Ectodermal cell (in vitro differentiated cells): ENCODE measurements around the gene MTOR.

Experiments used
- H3K27ac ChIP-seq: 2 replicates; pipeline ENCODE4 v1.7.0; 2013; ENCODE audit warnings: mild to moderate bottlenecking, low read depth, low read length; ENCODE audit not compliant: insufficient read depth, poor library complexity, severe bottlenecking
- H3K27me3 ChIP-seq: 2 replicates; pipeline ENCODE4 v1.7.0; 2013; ENCODE audit warnings: mild to moderate bottlenecking, low read length; ENCODE audit not compliant: insufficient read depth, control insufficient read depth, poor library complexity, severe bottlenecking
- H3K36me3 ChIP-seq: one replicate; pipeline ENCODE4 v1.7.0; 2013; ENCODE audit warnings: low read length; ENCODE audit not compliant: control insufficient read depth, insufficient read depth
- H3K4me1 ChIP-seq: one replicate; pipeline ENCODE4 v1.7.0; 2013; ENCODE audit warnings: low read length; ENCODE audit not compliant: control insufficient read depth, insufficient read depth
- H3K4me3 ChIP-seq: 2 replicates; pipeline ENCODE4 v1.7.0; 2013; ENCODE audit warnings: low read depth, low read length, control low read depth; ENCODE audit not compliant: insufficient read depth
- H3K9me3 ChIP-seq: 2 replicates; pipeline ENCODE4 v1.7.0; 2013; ENCODE audit warnings: mild to moderate bottlenecking, low read length, moderate library complexity; ENCODE audit not compliant: control insufficient read depth
- WGBS, 2 experiments: methylation state at CpG; one replicate each; pipeline ENCODE4 v1.1.7; 2013; ENCODE audit warnings: missing lambda C conversion rate in 2 of 2; 5-methylcytosine and 5-hydroxymethylcytosine counted together

Gene MTOR

GRCh38 chr1:11295905-11296304 lies 33.6 kb upstream of the MTOR start:
- peaks cover 4% of the 10 kb centered on the region for H3K4me1 ChIP-seq
- no peaks in the 10 kb centered on the region for H3K36me3 ChIP-seq
- no peak overlapping the region for H3K27ac ChIP-seq
- WGBS, 2 experiments, result 94 to 97% methylated on average over 2 of the region's 2 CpGs
- no peaks in the 10 kb centered on the region for H3K27me3 ChIP-seq
- H3K4me3 ChIP-seq, result no peak overlapping the region
- H3K9me3 ChIP-seq, result no peaks in the 10 kb centered on the region

- H3K4me3 ChIP-seq, result no peak overlapping the region
- H3K36me3 ChIP-seq, result no peaks in the 10 kb centered on the region
- H3K27me3 ChIP-seq, result no peaks in the 10 kb centered on the region
- H3K27ac ChIP-seq, result no peak overlapping the region
- H3K9me3 ChIP-seq, result no peaks in the 10 kb centered on the region
- H3K4me1 ChIP-seq, result peaks cover 4% of the 10 kb centered on the region
- 95% methylated on average over 8 of the region's 8 CpGs for WGBS, 2 experiments
Measured at GRCh38 chr1:11294951-11295350, 32.6 kb upstream of the MTOR start.

- Histone ChIP-seq H3K9me3 (no peaks in the 10 kb centered on the region), H3K27me3 (no peaks in the 10 kb centered on the region), H3K36me3 (no peaks in the 10 kb centered on the region), H3K4me1 (peaks cover 7% of the 10 kb centered on the region), H3K4me3 (no peak overlapping the region), H3K27ac (no peak overlapping the region)
- WGBS, 2 experiments, result 94 to 97% methylated on average over 6 of the region's 6 CpGs
Measured at GRCh38 chr1:11293856-11294255, 31.5 kb upstream of the MTOR start.

- Histone ChIP-seq H3K4me1 (peaks cover 17% of the 10 kb centered on the region), H3K27me3 (no peaks in the 10 kb centered on the region), H3K27ac (no peak overlapping the region), H3K9me3 (no peaks in the 10 kb centered on the region), H3K4me3 (no peak overlapping the region), H3K36me3 (no peaks in the 10 kb centered on the region)
- 94 to 95% methylated on average over 2 of the region's 2 CpGs for WGBS, 2 experiments
Measured at GRCh38 chr1:11291049-11291448, 28.7 kb upstream of the MTOR start.

- Histone ChIP-seq H3K4me3 (no peak overlapping the region), H3K9me3 (no peaks in the 10 kb centered on the region), H3K27me3 (no peaks in the 10 kb centered on the region), H3K27ac (no peak overlapping the region), H3K36me3 (no peaks in the 10 kb centered on the region), H3K4me1 (peaks cover 28% of the 10 kb centered on the region)
- WGBS, 2 experiments, result 84 to 87% methylated on average over 5 of the region's 5 CpGs
Measured at GRCh38 chr1:11289064-11289463, 26.7 kb upstream of the MTOR start.

GRCh38 chr1:11286735-11287410 lies 24.5 kb upstream of the MTOR start:
- Histone ChIP-seq H3K4me3 (peak overlapping the region; percentile 8), H3K36me3 (no peaks in the 10 kb centered on the region), H3K9me3 (no peaks in the 10 kb centered on the region), H3K4me1 (peaks cover 28% of the 10 kb centered on the region), H3K27ac (peak overlapping the region; percentile 64), H3K27me3 (no peaks in the 10 kb centered on the region)
- 49 to 50% methylated on average over 3 of the region's 3 CpGs for WGBS, 2 experiments

- H3K4me1 ChIP-seq, result peaks cover 28% of the 10 kb centered on the region
- WGBS, 2 experiments, result 46 to 55% methylated on average over 7 of the region's 7 CpGs
- H3K27ac ChIP-seq, result peak overlapping the region; percentile 64
- H3K36me3 ChIP-seq, result peaks cover 3% of the 10 kb centered on the region
- no peaks in the 10 kb centered on the region for H3K27me3 ChIP-seq
- H3K4me3 ChIP-seq, result peak overlapping the region; percentile 8
- no peaks in the 10 kb centered on the region for H3K9me3 ChIP-seq
Measured at GRCh38 chr1:11285883-11286734, 23.8 kb upstream of the MTOR start.

GRCh38 chr1:11284784-11285183 lies 22.4 kb upstream of the MTOR start:
- H3K4me3 ChIP-seq, result no peak overlapping the region
- H3K36me3 ChIP-seq, result peaks cover 6% of the 10 kb centered on the region
- no peaks in the 10 kb centered on the region for H3K27me3 ChIP-seq
- H3K4me1 ChIP-seq, result peaks cover 28% of the 10 kb centered on the region
- no peaks in the 10 kb centered on the region for H3K9me3 ChIP-seq
- WGBS, 2 experiments, result 91 to 95% methylated on average over 6 of the region's 6 CpGs
- no peak overlapping the region for H3K27ac ChIP-seq

GRCh38 chr1:11283151-11283550 lies 20.8 kb upstream of the MTOR start:
- Histone ChIP-seq H3K9me3 (no peaks in the 10 kb centered on the region), H3K27me3 (no peaks in the 10 kb centered on the region), H3K4me1 (peaks cover 22% of the 10 kb centered on the region), H3K27ac (no peak overlapping the region), H3K36me3 (peaks cover 10% of the 10 kb centered on the region), H3K4me3 (no peak overlapping the region)
- WGBS, 2 experiments, result 93 to 98% methylated on average over 4 to 6 of the region's 6 CpGs

- Histone ChIP-seq H3K36me3 (peaks cover 10% of the 10 kb centered on the region), H3K27ac (no peak overlapping the region), H3K9me3 (no peaks in the 10 kb centered on the region), H3K27me3 (no peaks in the 10 kb centered on the region), H3K4me1 (peaks cover 10% of the 10 kb centered on the region), H3K4me3 (no peak overlapping the region)
- WGBS, 2 experiments, result 93% methylated on average over 8 of the region's 8 CpGs
Measured at GRCh38 chr1:11281518-11282331, 19.4 kb upstream of the MTOR start.
